IgD-negative memory B cell (primary cell): ENCODE measurements around the gene RPS6KA4. TPM values are rescaled to one million over a fixed set of nuclear protein-coding genes. Genes with fewer than 3 reads are reported as not detected.

ENCODE experiments used
- H3K27ac Mint-ChIP-seq, 3 donors: one replicate each; pipeline ENCODE4 v1.8.0; 2020 to 2022; ENCODE audit warnings: mild to moderate bottlenecking in 3 of 3, mixed read lengths in 3 of 3, moderate library complexity in 1 of 3
- H3K27me3 Mint-ChIP-seq: one replicate; pipeline ENCODE4 v1.8.0; 2021; ENCODE audit warnings: mixed read lengths
- H3K36me3 Mint-ChIP-seq: one replicate; pipeline ENCODE4 v1.8.0; 2020; ENCODE audit warnings: mild to moderate bottlenecking, mixed read lengths
- H3K4me1 Mint-ChIP-seq, 3 donors: one replicate each; pipeline ENCODE4 v1.8.0; 2020 to 2022; ENCODE audit warnings: mixed read lengths in 3 of 3, mild to moderate bottlenecking in 1 of 3
- H3K4me3 Mint-ChIP-seq, 4 donors: one replicate each; pipeline ENCODE4 v1.8.0; 2020 to 2022; ENCODE audit warnings: mild to moderate bottlenecking in 4 of 4, mixed read lengths in 4 of 4, moderate library complexity in 3 of 4
- H3K9me3 Mint-ChIP-seq, 3 donors: one replicate each; pipeline ENCODE4 v1.8.0; 2020 to 2021; ENCODE audit warnings: mixed read lengths in 3 of 3, mild to moderate bottlenecking in 1 of 3
- polyA plus RNA-seq: library from polyadenylated mRNA; unstranded; fragments of 300-500 nt; fragmentation: Illumina TruSeq; gene quantifications from one replicate; pipeline ENCODE4 v1.2.3, GENCODE V29; 2021

The RPS6KA4 gene
- polyA plus RNA-seq, 1 donor from 2014 or later, result 12.2 TPM

DNA sequence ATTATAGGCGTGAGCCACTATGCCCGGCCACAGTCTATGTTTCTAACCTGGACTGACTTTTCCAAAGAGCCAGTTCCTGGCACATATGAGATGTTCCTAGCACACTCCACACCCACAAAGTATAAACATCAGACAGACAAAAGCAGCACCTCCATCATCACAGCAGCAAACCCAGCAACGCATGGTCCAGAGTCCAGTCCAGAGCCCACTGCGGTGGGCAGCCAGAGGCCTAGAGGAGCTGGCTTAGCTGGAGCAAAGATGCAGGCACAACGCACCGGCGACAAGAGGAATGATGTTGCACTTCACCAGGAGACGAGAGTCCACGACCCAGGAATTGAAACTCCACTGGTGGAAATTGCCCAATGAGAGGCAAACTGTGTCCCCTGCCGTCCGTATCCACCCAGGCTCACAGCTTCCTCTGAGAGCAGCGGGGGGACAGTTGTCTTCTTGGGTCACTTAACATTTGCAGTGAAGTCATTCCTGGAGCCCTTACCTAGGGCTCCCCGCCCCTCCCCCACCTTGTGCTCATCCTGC, 36.6 kb downstream of the RPS6KA4 start:
- Mint-ChIP-seq H3K4me1 (peaks cover 0 to 3% (median 2%) of the 10 kb centered on the region in 3 donors), H3K9me3 (peaks cover 0 to 2% (median 0%) of the 10 kb centered on the region in 3 donors), H3K36me3 (no peaks in the 10 kb centered on the region), H3K27ac (peak overlapping the region in 1 of 3 donors; percentile 47), H3K27me3 (peaks cover 31% of the 10 kb centered on the region), H3K4me3 (no peak overlapping the region)

DNA sequence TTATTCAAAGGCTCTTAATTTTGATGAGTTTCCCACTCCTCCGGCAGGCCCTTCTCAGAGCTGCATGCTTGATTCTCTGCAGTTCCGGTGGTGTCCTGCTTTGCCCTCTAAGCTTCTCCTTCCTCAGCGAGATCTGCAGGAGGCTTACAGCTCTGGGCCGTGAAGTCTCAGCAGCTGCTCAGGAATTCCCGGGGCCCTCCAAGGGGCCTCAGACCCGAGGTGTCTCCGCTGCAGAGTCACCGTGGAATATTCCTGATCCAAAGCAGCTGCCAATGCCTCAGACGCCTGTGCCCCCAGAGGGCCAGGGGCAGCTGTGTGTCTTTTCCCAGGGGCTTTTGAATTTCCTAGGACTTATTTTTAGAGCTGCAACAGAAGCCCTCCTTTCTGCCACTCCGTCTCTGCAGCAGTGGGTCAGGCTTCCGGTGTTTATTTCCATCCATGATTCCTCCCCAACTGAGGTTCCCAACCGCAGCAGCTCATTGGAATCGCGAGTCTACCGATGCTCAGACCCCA, 37.2 kb downstream of the RPS6KA4 start:
- no peaks in the 10 kb centered on the region for H3K9me3 Mint-ChIP-seq
- no peaks in the 10 kb centered on the region for H3K4me1 Mint-ChIP-seq
- H3K27me3 Mint-ChIP-seq, result peaks cover 32% of the 10 kb centered on the region
- no peak overlapping the region for H3K4me3 Mint-ChIP-seq
- H3K27ac Mint-ChIP-seq, result no peak overlapping the region
- H3K36me3 Mint-ChIP-seq, result no peaks in the 10 kb centered on the region

DNA sequence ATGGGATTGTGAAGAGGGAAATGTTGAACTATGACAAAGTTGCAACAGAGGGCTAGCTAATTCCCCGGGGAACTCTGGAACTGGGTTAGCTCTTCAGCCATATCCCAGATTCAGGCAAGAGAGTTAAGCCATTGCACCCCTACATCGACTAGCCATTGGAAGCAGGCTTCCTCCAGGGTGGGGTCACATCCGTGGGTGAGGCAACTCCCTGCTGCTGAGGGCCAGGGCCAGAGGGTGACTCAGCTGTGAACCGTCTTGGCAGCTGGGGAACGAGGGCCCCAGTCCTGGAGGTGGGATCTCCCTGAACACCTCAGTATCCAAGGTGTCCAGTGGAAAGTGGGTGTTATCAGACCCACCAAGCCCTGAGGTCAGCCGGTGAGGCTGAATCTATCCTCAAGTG, 41.1 kb downstream of the RPS6KA4 start:
- Mint-ChIP-seq H3K4me1 (no peaks in the 10 kb centered on the region), H3K27me3 (peaks cover 24% of the 10 kb centered on the region), H3K27ac (no peak overlapping the region), H3K36me3 (peaks cover 2% of the 10 kb centered on the region), H3K9me3 (no peaks in the 10 kb centered on the region), H3K4me3 (no peak overlapping the region)

DNA sequence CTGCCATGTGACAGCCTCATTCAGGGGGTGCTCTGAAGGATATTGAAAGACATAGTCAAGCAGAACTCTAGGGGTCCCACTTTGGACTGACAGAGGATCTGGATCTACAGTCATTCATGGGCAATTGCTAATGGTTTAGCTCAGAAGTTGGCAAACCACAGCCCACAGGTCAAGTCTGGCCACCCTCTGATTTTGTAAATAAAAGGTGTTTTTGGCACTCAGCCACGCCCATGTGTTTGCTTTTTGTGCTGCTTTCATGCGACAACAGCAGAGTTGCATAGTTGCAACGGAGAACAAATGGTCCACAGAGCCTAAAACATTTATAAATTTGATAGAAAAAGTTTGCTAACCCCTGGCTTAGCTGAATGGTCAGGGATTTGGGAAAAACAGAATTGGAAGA, 41.7 kb downstream of the RPS6KA4 start:
- Mint-ChIP-seq H3K4me1 (no peaks in the 10 kb centered on the region), H3K36me3 (peaks cover 2% of the 10 kb centered on the region), H3K4me3 (no peak overlapping the region), H3K27me3 (peaks cover 22% of the 10 kb centered on the region), H3K9me3 (no peaks in the 10 kb centered on the region), H3K27ac (no peak overlapping the region)

DNA sequence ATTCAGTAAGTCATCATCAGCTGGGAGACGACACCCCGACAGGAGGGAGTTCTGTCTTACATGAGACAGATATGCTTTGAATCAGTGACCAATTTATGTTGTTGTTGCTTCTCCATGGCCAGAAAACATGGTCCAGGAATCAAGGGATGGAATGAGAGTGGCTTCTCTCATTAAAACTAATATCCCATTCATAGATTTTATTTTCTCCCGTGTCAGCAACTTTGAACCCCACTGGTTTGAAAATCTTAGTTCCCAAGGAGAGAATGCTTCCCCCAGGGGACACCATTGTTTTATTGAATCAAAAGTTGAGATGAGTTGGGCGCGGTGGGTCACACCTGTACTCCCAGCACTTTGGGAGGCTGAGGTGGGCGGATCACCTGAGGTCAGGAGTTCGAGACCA, 42.8 kb downstream of the RPS6KA4 start:
- Mint-ChIP-seq H3K4me3 (no peak overlapping the region), H3K36me3 (peaks cover 2% of the 10 kb centered on the region), H3K27ac (no peak overlapping the region), H3K27me3 (peaks cover 16% of the 10 kb centered on the region), H3K4me1 (no peaks in the 10 kb centered on the region), H3K9me3 (no peaks in the 10 kb centered on the region)

DNA sequence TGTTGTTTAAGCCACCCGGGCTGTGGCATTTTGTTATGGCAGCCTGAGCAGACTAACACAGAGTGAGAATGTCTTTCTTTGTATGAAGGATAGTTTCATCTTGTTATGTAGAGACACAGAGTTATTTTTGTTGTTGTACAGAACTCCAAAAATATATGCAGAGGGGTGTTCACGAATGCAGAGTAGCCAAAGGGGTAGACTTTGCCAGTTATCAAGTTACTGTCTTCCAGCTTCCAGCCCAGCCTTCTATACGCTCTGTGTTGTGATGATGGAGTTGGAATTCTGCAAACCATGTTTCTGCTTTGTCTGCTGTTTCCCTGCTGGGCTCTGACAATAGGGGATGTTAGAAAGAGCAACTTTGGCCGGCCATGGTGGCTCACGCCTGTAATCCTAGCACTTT, 44.1 kb downstream of the RPS6KA4 start:
- Mint-ChIP-seq H3K4me1 (no peaks in the 10 kb centered on the region), H3K27ac (no peak overlapping the region), H3K36me3 (peaks cover 2% of the 10 kb centered on the region), H3K27me3 (peaks cover 9% of the 10 kb centered on the region), H3K9me3 (no peaks in the 10 kb centered on the region), H3K4me3 (peak overlapping the region in 1 of 4 donors; percentile 45)

DNA sequence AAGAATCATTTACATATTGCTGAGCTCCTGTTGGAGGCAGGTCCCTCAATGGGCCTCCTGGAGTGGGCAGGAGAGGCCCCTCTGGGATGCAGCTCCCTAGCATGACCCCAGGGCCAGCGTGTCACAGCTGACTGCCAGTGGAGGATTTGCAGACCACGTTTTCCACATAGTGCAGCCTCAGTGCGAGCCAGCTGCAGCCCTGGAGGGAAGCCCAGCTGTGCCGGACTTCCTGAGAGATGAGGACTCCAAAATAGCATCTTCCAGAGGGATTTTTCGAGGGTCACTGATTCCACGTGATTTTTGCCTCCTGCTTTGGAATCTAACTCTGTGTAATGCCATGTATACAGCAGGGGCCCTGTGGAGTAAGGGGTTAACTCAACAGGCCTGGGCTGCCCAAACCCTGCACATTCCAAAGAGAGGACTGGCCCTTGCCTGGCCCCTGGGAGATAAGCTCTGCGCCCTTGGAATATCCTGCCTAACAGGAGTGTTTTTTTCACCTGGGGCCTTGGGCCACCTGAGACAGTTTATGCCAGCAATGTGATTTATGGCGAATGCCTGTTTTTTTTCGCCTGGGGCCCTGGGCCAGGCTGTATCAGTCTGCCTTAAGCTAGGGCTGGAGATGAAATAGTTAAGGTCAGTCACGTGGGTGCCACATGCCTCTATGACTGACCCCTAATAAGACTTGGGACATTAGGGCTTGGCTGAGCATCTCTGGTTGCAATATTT, 47.4 kb downstream of the RPS6KA4 start:
- Mint-ChIP-seq H3K4me3 (peak overlapping the region in 1 of 4 donors; percentile 28), H3K27me3 (peaks cover 12% of the 10 kb centered on the region), H3K36me3 (peaks cover 2% of the 10 kb centered on the region), H3K27ac (no peak overlapping the region), H3K4me1 (no peaks in the 10 kb centered on the region), H3K9me3 (peaks cover 0 to 4% (median 0%) of the 10 kb centered on the region in 3 donors)

DNA sequence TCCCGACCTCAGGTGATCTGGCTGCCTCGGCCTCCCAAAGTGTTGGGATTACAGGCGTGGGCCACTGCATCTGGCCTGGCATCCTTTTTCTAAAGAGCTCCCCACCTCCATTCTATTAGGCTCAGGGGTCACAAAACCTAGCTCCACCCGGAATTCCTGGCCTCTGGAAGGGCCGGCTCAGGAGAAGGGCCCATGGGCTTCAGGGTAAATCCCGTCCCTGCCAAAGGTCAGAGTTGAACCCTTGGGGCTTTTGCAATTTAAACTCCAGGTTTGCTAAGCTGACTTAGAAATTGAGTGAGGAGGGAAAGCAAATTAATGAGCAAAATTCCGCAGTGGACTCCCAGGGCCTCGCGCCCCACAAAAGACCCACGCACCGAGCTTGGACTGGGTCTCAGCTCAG, 48.3 kb downstream of the RPS6KA4 start:
- Mint-ChIP-seq H3K27ac (no peak overlapping the region), H3K36me3 (peaks cover 2% of the 10 kb centered on the region), H3K27me3 (peaks cover 10% of the 10 kb centered on the region), H3K9me3 (peaks cover 0 to 4% (median 0%) of the 10 kb centered on the region in 3 donors), H3K4me3 (no peak overlapping the region), H3K4me1 (no peaks in the 10 kb centered on the region)

DNA sequence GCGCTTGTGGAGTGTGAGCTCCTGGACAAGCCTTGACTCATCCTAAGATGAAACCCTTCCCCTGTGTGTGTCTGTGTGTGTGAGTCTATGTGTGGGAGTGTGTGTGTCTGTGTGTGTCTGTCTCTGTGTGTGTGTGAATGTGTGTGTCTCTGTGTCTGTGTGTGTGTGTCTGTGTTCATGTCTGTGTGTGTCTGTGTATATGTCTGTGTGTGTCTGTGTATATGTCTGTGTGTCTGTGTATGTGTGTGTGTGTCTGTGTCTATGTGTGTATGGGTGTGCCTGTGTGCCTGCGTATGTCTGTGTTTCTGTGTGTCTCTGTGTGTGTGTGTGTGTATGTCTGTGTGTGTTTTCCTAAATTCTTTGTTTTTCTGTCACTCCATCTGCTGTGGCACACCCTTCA, 48.7 kb downstream of the RPS6KA4 start:
- H3K27ac Mint-ChIP-seq, result no peak overlapping the region
- H3K27me3 Mint-ChIP-seq, result peaks cover 10% of the 10 kb centered on the region
- H3K4me3 Mint-ChIP-seq, result no peak overlapping the region
- H3K4me1 Mint-ChIP-seq, result no peaks in the 10 kb centered on the region
- H3K36me3 Mint-ChIP-seq, result peaks cover 2% of the 10 kb centered on the region
- H3K9me3 Mint-ChIP-seq, result peaks cover 0 to 4% (median 0%) of the 10 kb centered on the region in 3 donors

DNA sequence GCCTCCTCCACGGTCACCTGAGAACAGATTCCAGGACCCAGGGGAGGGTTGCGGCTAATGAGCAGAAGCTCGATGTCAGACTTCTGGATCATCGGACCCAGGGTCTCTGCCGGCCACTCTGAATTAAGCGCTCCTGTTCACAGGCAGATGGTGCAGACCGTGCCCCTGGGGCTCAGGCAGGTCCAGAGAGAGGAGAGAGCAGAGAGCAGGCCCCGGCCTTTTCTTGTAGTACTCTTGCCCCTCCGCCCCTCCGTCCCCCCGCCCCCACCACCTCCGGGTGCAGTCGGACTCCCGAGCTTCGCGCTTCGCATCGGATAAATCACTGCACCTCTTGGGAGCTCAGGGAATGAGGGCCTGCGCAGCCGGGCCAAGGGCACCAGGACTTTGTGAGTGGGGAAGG, 50.3 kb downstream of the RPS6KA4 start:
- H3K27me3 Mint-ChIP-seq, result peaks cover 9% of the 10 kb centered on the region
- H3K9me3 Mint-ChIP-seq, result peaks cover 0 to 4% (median 0%) of the 10 kb centered on the region in 3 donors
- H3K4me3 Mint-ChIP-seq, result no peak overlapping the region
- peaks cover under 1% of the 10 kb centered on the region for H3K36me3 Mint-ChIP-seq
- H3K4me1 Mint-ChIP-seq, result no peaks in the 10 kb centered on the region
- H3K27ac Mint-ChIP-seq, result no peak overlapping the region

DNA sequence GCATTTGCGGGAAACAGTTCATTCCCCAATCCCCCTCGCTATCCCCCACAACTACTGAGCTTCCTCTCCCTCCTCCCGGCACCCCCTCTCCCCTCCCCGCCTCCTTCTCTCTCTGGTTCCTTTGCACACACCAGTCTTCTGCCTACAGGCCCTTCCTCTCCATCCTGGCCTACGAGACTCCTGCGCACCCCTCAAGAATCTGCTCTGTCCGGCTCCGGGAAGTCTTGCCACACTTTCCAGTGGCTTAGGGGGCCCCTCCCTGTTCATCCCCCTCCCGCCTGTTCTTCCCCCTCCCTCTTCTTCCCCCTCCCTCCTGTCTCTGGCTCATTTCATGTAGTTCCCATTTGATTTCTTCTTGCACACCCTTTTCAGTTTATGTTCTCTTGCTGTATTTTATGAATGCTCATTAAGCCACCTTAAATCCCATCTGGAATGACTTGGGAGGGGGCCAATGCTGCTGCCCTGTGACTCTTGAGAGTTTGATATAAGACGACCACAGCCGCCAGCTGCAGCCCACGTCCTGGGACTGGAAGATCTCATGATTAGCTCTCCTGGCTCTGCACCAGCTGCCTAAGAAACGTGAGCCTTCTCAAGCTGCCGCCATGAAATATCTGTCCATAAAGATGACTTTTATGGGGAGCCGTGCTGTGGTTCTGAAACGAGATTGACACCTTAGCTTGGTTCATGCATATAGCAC, 50.9 kb downstream of the RPS6KA4 start:
- H3K27ac Mint-ChIP-seq, result no peak overlapping the region
- H3K27me3 Mint-ChIP-seq, result peaks cover 7% of the 10 kb centered on the region
- H3K36me3 Mint-ChIP-seq, result no peaks in the 10 kb centered on the region
- H3K4me1 Mint-ChIP-seq, result no peaks in the 10 kb centered on the region
- peaks cover 0 to 4% (median 0%) of the 10 kb centered on the region in 3 donors for H3K9me3 Mint-ChIP-seq
- no peak overlapping the region for H3K4me3 Mint-ChIP-seq

DNA sequence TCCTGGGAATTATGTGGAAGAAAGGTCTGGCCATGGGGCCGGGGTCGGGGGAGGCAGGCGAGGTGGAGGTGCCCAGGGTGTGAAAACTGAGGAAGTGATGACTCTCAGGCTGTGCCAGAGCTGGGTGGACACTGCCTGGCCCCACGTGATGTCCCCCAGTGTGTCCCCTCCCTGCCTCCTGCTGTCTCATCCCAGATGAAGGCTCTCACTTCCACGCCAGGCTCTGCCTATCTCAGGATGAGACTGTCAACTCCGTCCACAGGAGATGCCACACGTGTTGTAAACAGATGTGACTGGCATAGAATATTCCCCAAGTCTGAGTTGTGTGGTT, 51.4 kb downstream of the RPS6KA4 start:
- no peak overlapping the region for H3K4me3 Mint-ChIP-seq
- H3K9me3 Mint-ChIP-seq, result peaks cover 0 to 4% (median 0%) of the 10 kb centered on the region in 3 donors

DNA sequence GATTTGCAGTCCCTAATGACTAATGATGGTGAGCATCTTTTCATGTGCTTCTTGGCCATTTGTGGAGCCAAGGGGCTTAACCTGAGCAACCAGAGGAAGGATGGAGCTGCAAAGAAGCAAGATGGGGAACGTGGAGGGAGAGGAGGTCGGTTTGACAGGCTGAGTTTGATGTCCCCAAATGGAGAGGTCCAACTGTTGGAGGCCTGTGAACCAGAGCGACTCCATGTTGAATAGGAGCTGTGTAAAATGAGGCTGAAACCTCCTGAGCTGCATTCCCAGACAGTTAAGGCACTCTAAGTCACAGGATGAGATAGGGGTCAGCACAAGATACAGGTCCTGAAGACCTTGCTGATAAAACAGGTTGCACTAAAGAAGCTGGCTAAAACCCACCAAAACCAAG, 54.5 kb downstream of the RPS6KA4 start:
- peaks cover 7% of the 10 kb centered on the region for H3K27me3 Mint-ChIP-seq
- H3K27ac Mint-ChIP-seq, result peak overlapping the region in 1 of 3 donors; percentile 65
- no peaks in the 10 kb centered on the region for H3K36me3 Mint-ChIP-seq

More for the DNA sequence above, 51.4 kb downstream of the RPS6KA4 start:
- H3K27me3 Mint-ChIP-seq, result peaks cover 7% of the 10 kb centered on the region
- no peaks in the 10 kb centered on the region for H3K4me1 Mint-ChIP-seq
- no peaks in the 10 kb centered on the region for H3K36me3 Mint-ChIP-seq
- H3K27ac Mint-ChIP-seq, result no peak overlapping the region

DNA sequence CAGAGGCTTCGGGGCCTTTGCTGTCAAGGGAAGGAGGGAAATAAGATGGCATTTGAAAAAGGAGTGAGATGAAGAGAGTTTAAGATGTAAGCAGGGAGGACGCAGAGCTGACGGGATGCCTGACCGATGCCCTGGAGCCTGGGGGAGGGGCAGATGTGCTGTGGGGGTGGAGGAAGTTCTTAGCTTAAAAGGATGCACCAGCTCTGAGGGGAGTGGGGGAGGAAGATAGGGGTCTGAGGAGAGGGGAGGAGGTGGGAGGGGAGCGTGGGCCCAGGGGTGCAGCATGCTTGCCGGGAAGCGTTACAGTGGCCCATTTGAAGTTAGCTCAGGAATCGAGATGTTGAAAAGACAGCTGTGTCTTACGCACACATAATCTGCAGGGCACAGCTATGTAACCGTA, 56.3 kb downstream of the RPS6KA4 start:
- Mint-ChIP-seq H3K27me3 (peaks cover 6% of the 10 kb centered on the region), H3K27ac (peak overlapping the region in 1 of 3 donors; percentile 51), H3K9me3 (peaks cover 0 to 10% (median 0%) of the 10 kb centered on the region in 3 donors), H3K36me3 (no peaks in the 10 kb centered on the region), H3K4me3 (peak overlapping the region in 1 of 4 donors; percentile 73), H3K4me1 (peaks cover 0 to 4% (median 3%) of the 10 kb centered on the region in 3 donors)

More for the DNA sequence above, 54.5 kb downstream of the RPS6KA4 start:
- Mint-ChIP-seq H3K9me3 (peaks cover 0 to 12% (median 0%) of the 10 kb centered on the region in 3 donors), H3K4me1 (peaks cover 0 to 4% (median 3%) of the 10 kb centered on the region in 3 donors), H3K4me3 (no peak overlapping the region)

DNA sequence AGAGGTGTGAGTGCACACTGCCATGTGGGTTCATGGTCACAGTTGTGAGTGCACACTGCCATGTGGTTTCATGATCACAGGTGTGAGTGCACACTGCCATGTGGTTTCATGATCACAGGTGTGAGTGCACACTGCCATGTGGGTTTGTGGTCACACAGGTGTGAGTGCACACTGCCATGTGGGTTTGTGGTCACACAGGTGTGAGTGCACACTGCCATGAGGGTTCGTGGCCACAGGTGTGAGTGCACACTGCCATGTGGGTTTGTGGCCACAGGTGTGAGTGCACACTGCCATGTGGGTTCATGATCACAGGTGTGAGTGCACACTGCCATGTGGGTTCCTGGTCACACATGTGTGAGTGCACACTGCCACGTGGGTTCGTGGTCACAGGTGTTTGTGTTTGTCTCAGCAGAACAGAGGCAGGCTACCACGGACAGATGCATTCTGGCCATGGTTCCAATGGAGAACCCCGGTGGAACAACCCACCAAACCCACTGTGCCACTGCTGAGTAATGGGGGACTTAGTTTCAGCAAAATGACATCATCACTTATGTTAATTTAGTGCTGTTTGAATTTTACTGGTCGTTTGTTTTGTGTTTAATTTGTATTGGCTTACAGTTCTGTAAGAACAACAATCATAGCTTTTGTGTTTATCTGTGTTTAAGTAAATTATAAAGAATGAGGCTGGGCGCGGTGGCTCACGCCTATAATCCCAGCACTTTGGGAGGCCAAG, 57.2 kb downstream of the RPS6KA4 start:
- peak overlapping the region in 1 of 3 donors; percentile 59 for H3K27ac Mint-ChIP-seq
- peaks cover 0 to 4% (median 3%) of the 10 kb centered on the region in 3 donors for H3K4me1 Mint-ChIP-seq
- H3K36me3 Mint-ChIP-seq, result no peaks in the 10 kb centered on the region
- peaks cover 0 to 8% (median 0%) of the 10 kb centered on the region in 3 donors for H3K9me3 Mint-ChIP-seq
- H3K27me3 Mint-ChIP-seq, result peaks cover 3% of the 10 kb centered on the region
- no peak overlapping the region for H3K4me3 Mint-ChIP-seq
